Parathyroid adenoma (tissue), 2 donors: ENCODE measurements around the gene MRPL32.
A peak's percentile ranks its signal among the peaks of the same experiment; 100 is the strongest.

ENCODE experiments used
- H2AFZ ChIP-seq: fragments of 300-600 bp; sonication (generic); one replicate; pipeline ENCODE4 v1.7.0; 2017; ENCODE audit warnings: antibody characterized with exemption, mild to moderate bottlenecking
- H3K27ac ChIP-seq: fragments of 300-600 bp; sonication (generic); one replicate; pipeline ENCODE4 v1.7.0; 2017
- H3K27me3 ChIP-seq: fragments of 300-600 bp; sonication (generic); one replicate; pipeline ENCODE4 v1.7.0; 2017; ENCODE audit warnings: low read length; ENCODE audit not compliant: control insufficient read depth, insufficient read depth
- H3K36me3 ChIP-seq: fragments of 300-600 bp; sonication (generic); one replicate; pipeline ENCODE4 v1.7.0; 2017; ENCODE audit warnings: low read length; ENCODE audit not compliant: control insufficient read depth, insufficient read depth
- H3K4me1 ChIP-seq: fragments of 300-600 bp; sonication (generic); one replicate; pipeline ENCODE4 v1.7.0; 2017; ENCODE audit warnings: control low read depth
- H3K4me2 ChIP-seq: fragments of 300-600 bp; sonication (generic); one replicate; pipeline ENCODE4 v1.7.0; 2017; ENCODE audit warnings: low read length
- H3K4me3 ChIP-seq: fragments of 300-600 bp; sonication (generic); one replicate; pipeline ENCODE4 v1.7.0; 2017; ENCODE audit warnings: low read depth, low read length
- H3K79me2 ChIP-seq: fragments of 300-600 bp; sonication (generic); one replicate; pipeline ENCODE4 v1.7.0; 2017; ENCODE audit warnings: control low read depth
- H3K9ac ChIP-seq: fragments of 300-600 bp; sonication (generic); one replicate; pipeline ENCODE4 v1.7.0; 2017; ENCODE audit warnings: mild to moderate bottlenecking
- H3K9me3 ChIP-seq: fragments of 300-600 bp; sonication (generic); one replicate; pipeline ENCODE4 v1.7.0; 2017; ENCODE audit warnings: low read length; ENCODE audit not compliant: control insufficient read depth
- CTCF ChIP-seq: fragments of 300-600 bp; sonication (generic); IDR thresholded peaks from one replicate; pipeline ENCODE4 v1.7.0; 2017; ENCODE audit warnings: antibody characterized with exemption, mild to moderate bottlenecking
- donor health status: primary hyperparathyroidism.

The MRPL32 gene

DNA sequence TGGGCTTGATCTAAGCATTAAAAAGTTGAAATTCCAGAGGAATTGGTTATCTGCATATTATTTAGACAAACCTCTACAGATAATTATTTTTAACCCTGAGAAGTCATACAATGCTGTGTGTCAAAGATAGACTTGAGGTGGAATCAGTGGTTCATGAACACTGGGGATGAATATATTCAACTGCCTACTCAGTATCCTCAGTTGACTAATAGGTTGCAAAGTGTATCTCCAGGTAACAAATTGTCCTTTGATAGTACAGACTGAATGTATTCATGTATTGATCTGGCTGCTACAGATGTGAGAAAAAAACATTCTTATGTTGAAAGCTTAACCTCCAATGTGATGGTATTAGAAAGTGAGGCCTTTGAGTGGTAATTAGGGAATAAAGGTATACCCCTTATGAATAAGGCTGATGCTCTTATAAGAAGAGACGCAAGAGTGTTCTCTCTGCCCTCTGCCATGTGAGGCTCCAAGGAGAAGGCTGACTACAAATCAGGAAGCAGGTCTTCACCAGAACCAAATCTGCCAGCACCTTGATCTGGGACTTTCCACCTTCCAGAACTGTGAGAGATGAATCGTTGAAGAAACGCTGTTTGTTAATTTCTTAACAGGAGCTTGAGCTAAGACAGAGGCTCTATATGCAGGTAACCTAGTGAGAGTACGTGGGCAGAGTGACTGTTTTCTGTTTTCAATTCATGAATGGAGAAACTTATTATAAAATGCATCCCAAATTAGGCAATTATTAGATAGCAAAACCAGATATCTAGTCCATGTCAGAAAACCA lies 7.5 kb downstream of the MRPL32 start:
- H3K36me3 ChIP-seq, result no peaks in the 10 kb centered on the region
- H3K79me2 ChIP-seq, result no peaks in the 10 kb centered on the region
- H3K27ac ChIP-seq, result no peak overlapping the region
- H3K4me3 ChIP-seq, result no peak overlapping the region
- H3K4me2 ChIP-seq, result no peak overlapping the region
- no peak overlapping the region for H3K9ac ChIP-seq
- H3K4me1 ChIP-seq, result no peaks in the 10 kb centered on the region
- no peak for TF ChIP-seq CTCF
- no peak overlapping the region for H2AFZ ChIP-seq
- H3K9me3 ChIP-seq, result no peaks in the 10 kb centered on the region
- no peaks in the 10 kb centered on the region for H3K27me3 ChIP-seq

DNA sequence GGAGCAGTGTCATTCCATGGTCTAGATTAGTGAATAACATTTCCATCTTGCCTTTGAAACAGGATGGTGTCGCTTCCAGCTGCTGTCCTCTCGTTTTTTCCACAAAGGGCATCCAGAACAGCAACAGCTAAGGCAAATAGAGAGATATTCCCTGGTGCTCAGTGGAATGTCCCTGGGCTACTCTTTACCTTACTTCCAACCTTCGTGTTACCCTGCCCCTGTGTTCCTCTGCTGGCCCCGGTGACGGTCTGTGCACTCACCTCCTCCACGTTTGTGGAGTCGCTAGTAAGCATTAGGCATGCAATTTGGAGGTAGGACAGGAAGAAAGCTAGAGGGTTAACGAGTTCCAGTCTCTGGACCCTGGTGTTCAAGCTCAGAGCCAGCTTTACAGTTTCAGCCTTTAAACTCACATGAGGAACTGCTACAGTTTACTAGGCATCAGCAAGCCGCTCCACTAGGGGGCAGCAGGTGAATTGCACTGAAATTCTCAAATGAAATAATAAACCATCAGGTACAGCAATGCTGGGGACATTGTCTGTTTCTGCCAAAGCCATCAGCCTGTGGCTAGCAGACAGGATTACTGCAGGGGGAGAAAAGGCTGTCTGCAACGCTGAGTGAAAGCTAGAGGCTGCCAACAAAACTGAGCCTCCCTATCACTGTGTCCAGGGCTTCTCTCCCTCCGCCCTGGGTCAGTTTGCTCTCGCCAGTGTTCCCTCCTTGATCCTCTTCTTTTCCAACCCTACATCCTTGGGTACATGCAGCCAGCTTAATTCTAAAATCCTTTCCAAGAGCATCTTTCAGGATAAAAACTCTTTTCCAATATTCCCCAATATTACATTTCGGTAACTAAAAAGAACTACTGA lies 9.0 kb downstream of the MRPL32 start:
- H3K27me3 ChIP-seq, result no peaks in the 10 kb centered on the region
- no peaks in the 10 kb centered on the region for H3K36me3 ChIP-seq
- H3K4me2 ChIP-seq, result no peak overlapping the region
- H3K4me3 ChIP-seq, result no peak overlapping the region
- no peak overlapping the region for H2AFZ ChIP-seq
- H3K4me1 ChIP-seq, result no peaks in the 10 kb centered on the region
- no peaks in the 10 kb centered on the region for H3K79me2 ChIP-seq
- no peak overlapping the region for H3K9ac ChIP-seq
- TF ChIP-seq CTCF, result peak; percentile 87
- no peak overlapping the region for H3K27ac ChIP-seq
- no peaks in the 10 kb centered on the region for H3K9me3 ChIP-seq

DNA sequence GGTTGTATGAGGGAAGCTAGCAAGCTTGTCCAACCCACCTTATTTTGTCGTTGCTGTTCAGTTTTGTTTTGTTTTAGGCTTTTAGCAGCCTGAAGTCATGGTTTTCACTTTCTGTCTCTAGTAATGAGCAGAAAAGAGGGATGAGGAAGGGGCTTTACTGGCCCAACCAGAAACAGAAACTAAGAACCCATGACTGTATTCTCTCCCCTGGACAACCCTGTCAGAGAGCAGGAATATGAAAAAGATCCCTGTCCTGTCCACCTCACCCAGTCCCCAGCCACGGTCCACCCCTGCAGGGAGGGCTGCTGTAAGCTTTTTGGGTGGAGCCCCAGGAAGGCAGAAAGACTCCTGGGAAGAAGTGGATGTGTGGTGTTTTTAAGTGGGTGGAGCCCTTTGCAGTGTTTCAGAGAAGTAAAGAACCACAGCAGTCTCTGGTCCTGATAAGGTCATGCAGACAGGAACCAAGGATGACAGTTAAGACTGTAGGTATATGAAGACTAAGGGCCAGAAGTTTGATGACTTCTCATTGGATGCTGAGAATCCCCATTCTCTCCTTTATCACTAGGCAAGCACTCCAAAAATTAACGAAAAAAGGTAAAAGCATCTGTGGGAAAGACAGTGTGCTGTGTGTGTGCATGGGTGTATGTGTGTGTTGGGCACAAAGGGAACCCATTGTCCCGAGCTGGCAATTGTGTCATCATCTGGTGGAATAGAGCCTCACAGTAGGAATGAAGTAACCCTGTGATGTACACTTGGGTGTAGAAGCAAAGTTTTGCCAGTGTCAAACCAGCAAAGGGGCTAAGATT lies 13.8 kb downstream of the MRPL32 start:
- Histone ChIP-seq H3K4me3 (no peak overlapping the region), H3K36me3 (no peaks in the 10 kb centered on the region), H3K4me2 (no peak overlapping the region), H3K27ac (no peak overlapping the region), H3K27me3 (no peaks in the 10 kb centered on the region), H2AFZ (no peak overlapping the region), H3K79me2 (no peaks in the 10 kb centered on the region), H3K9ac (no peak overlapping the region), H3K9me3 (no peaks in the 10 kb centered on the region), H3K4me1 (no peaks in the 10 kb centered on the region)
- TF ChIP-seq CTCF, result no peak

GRCh38 chr7:42946627-42946950 lies 14.4 kb downstream of the MRPL32 start:
- no peak overlapping the region for H2AFZ ChIP-seq
- H3K27me3 ChIP-seq, result no peaks in the 10 kb centered on the region
- H3K79me2 ChIP-seq, result no peaks in the 10 kb centered on the region
- no peak overlapping the region for H3K4me2 ChIP-seq
- no peak overlapping the region for H3K27ac ChIP-seq
- H3K4me1 ChIP-seq, result no peaks in the 10 kb centered on the region
- TF ChIP-seq CTCF, result no peak
- H3K4me3 ChIP-seq, result no peak overlapping the region
- no peaks in the 10 kb centered on the region for H3K36me3 ChIP-seq
- H3K9me3 ChIP-seq, result no peaks in the 10 kb centered on the region
- no peak overlapping the region for H3K9ac ChIP-seq
